HepG2 (cell line): Measurements from ENCODE around the gene DNAJC13. TPM values are rescaled to one million over a fixed set of nuclear protein-coding genes. Genes with fewer than 3 reads are reported as not detected.
A peak's percentile ranks its signal among the peaks of the same experiment; 100 is the strongest.

Experiments used
- ATAC-seq: fragments of 200-7000 bp; cut with Tn5 transposase; 3 replicates; pipeline ENCODE4 v1.9.1; 2020; ENCODE audit warnings: mild to moderate bottlenecking, moderate library complexity
- BruUV-seq: library from RNA; stranded (reverse); fragments of 400-500 nt; replicated peaks from 2 replicates; lab custom pipeline; 2021; lab: Mats Ljungman, UMichigan
- CTCF ChIA-PET: fragments of 300-600 bp; formaldehyde crosslinking; extraction: SDS; loops from one replicate; lab custom pipeline; 2021; ENCODE audit warnings: low total read pairs, inconsistent platforms, low intra/inter-chr PET ratio; lab: Yijun Ruan, JAX
- POLR2A ChIA-PET: fragments of 350-600 bp; sonication (Branson Sonifier 250); formaldehyde crosslinking; loops from one replicate; lab custom pipeline; 2020; ENCODE audit warnings: antibody characterized with exemption, inconsistent platforms; lab: Yijun Ruan, JAX
- DNase-seq: peaks from one replicate; pipeline ENCODE4 v3.0.0-alpha.2; 2015; ENCODE audit warnings: low spot score
- FAIRE-seq: peaks from 3 replicates; lab custom pipeline; 2011; peaks lifted over from hg19 to GRCh38; lab: Jason Lieb, UNC
- H2AFZ ChIP-seq: one replicate; pipeline ENCODE4 v1.6.1; 2011; ENCODE audit warnings: low read length, inconsistent platforms
- H3K27ac ChIP-seq: fragments of 300-600 bp; 3 replicates; pipeline ENCODE4 v1.8.0; 2011; ENCODE audit warnings: mixed run types, mild to moderate bottlenecking, mixed read lengths, low read length, inconsistent platforms; ENCODE audit not compliant: insufficient read depth; ENCODE audit errors: extremely low read length
- H3K27me3 ChIP-seq, 2 experiments: fragments of 200-600 bp in 1 of 2; 2 replicates in 1 of 2; 3 replicates in 1 of 2; pipeline versions ENCODE4 v1.6.0 to v1.8.0; 2011; ENCODE audit warnings: low read length in 2 of 2, mild to moderate bottlenecking in 2 of 2, moderate library complexity in 2 of 2, inconsistent platforms in 1 of 2; ENCODE audit not compliant: insufficient read depth in 2 of 2, control insufficient read depth in 1 of 2
- H3K36me3 ChIP-seq, 2 experiments: fragments of 200-600 bp in 1 of 2; replicated peaks in 1 of 2; 2 replicates in 1 of 2; 3 replicates in 1 of 2; pipeline versions ENCODE4 v1.5.1 to v1.8.0; 2011; ENCODE audit warnings: low read length in 2 of 2, inconsistent platforms in 1 of 2; ENCODE audit not compliant: insufficient read depth in 2 of 2, control insufficient read depth in 1 of 2
- H3K4me1 ChIP-seq: 2 replicates; pipeline ENCODE4 v1.5.1; 2012; ENCODE audit warnings: low read length, inconsistent platforms; ENCODE audit not compliant: insufficient read depth
- H3K4me2 ChIP-seq: 2 replicates; pipeline ENCODE4 v1.6.0; 2011; ENCODE audit warnings: low read depth, low read length, inconsistent platforms
- H3K4me3 ChIP-seq, 3 experiments: fragments of 200-600 bp in 1 of 3; sonication (generic), shearing (Covaris generic) in 1 of 3; replicated peaks in 1 of 3; 2 replicates each; pipeline ENCODE4 v1.5.1; 2011 to 2016; ENCODE audit warnings: low read length in 3 of 3, inconsistent platforms in 2 of 3, low read depth in 2 of 3, mild to moderate bottlenecking in 2 of 3, control low read depth in 1 of 3, mixed read lengths in 1 of 3; ENCODE audit not compliant: insufficient read depth in 1 of 3
- H3K79me2 ChIP-seq: one replicate; pipeline ENCODE4 v1.6.1; 2011; ENCODE audit warnings: low read length, inconsistent platforms; ENCODE audit not compliant: insufficient read depth
- H3K9ac ChIP-seq: 2 replicates; pipeline ENCODE4 v1.6.0; 2011; ENCODE audit warnings: mild to moderate bottlenecking, low read depth, low read length, inconsistent platforms; ENCODE audit not compliant: insufficient read depth
- H3K9me3 ChIP-seq: 2 replicates; pipeline ENCODE4 v1.5.1; 2012; ENCODE audit warnings: mild to moderate bottlenecking, low read length
- H4K20me1 ChIP-seq: 2 replicates; pipeline ENCODE4 v1.6.0; 2011; ENCODE audit warnings: inconsistent platforms, mild to moderate bottlenecking, low read length, moderate library complexity; ENCODE audit not compliant: insufficient read depth
- ATF7 ChIP-seq, 2 experiments: fragments of 450-650 bp in 1 of 2; sonication (generic) in 1 of 2; formaldehyde crosslinking in 1 of 2; IDR thresholded peaks; 2 replicates each; pipeline versions ENCODE4 v1.4.0 to v1.6.1; 2016 to 2020; ENCODE audit warnings: antibody characterized with exemption in 1 of 2, mild to moderate bottlenecking in 1 of 2, missing genetic modification reagents in 1 of 2
- CREM ChIP-seq, 2 experiments: sonication (generic) in 1 of 2; formaldehyde crosslinking in 1 of 2; IDR thresholded peaks; 2 replicates each; pipeline versions ENCODE4 v1.4.0 to v1.6.1; 2016 to 2020; ENCODE audit warnings: antibody characterized with exemption in 1 of 2, mild to moderate bottlenecking in 1 of 2, missing genetic modification reagents in 1 of 2
- DMAP1 ChIP-seq: IDR thresholded peaks from 2 replicates; pipeline ENCODE4 v1.6.1; 2016
- EED ChIP-seq: sonication (generic); formaldehyde crosslinking; IDR thresholded peaks from 2 replicates; pipeline ENCODE4 v1.5.0; 2020; ENCODE audit warnings: mild to moderate bottlenecking, missing genetic modification reagents
- GATA4 ChIP-seq: sonication (generic); IDR thresholded peaks from 2 replicates; pipeline ENCODE4 v1.6.1; 2016; ENCODE audit warnings: antibody characterized with exemption, low read depth, borderline replicate concordance
- KMT2B ChIP-seq: IDR thresholded peaks from 2 replicates; pipeline ENCODE4 v1.6.1; 2016; ENCODE audit warnings: missing genetic modification reagents, missing compliant biosample characterization
- RAD21 ChIP-seq: fragments of 450-650 bp; formaldehyde crosslinking; IDR thresholded peaks from 2 replicates; pipeline ENCODE4 v1.5.0; 2020; ENCODE audit warnings: mild to moderate bottlenecking
- STAT5B ChIP-seq: sonication (generic); formaldehyde crosslinking; IDR thresholded peaks from 2 replicates; pipeline ENCODE4 v1.4.0; 2020; ENCODE audit warnings: missing genetic modification reagents
- YY1 ChIP-seq: IDR thresholded peaks from 2 replicates; pipeline ENCODE4 v1.6.1; 2011; ENCODE audit warnings: low read length, low read depth, moderate library complexity, mild to moderate bottlenecking; ENCODE audit not compliant: insufficient read depth, insufficient replicate concordance
- ZNF383 ChIP-seq: sonication (generic); formaldehyde crosslinking; IDR thresholded peaks from 2 replicates; pipeline ENCODE4 v1.4.0; 2020; ENCODE audit warnings: missing genetic modification reagents, mild to moderate bottlenecking, borderline replicate concordance
- ZNF792 ChIP-seq: IDR thresholded peaks from 2 replicates; pipeline ENCODE4 v1.6.1; 2016
- WGBS: methylation state at CpG from one replicate; pipeline ENCODE4 v1.1.6; 2017; ENCODE audit warnings: low lambda C conversion rate; 5-methylcytosine and 5-hydroxymethylcytosine counted together
- in situ Hi-C: cut with HindIII; loops from 2 replicates; pipeline ENCODE4 v1.10.0; 2017; ENCODE audit warnings: low pct_unique_long_range_greater_than_20kb; ENCODE audit not compliant: extremely low pct_ligation_motif_present
- intact Hi-C: fragments of 100-400 bp; cut with micrococcal nuclease; formaldehyde crosslinking; loops from one replicate; pipeline ENCODE4 v1.10.0; 2022; ENCODE audit not compliant: unreplicated experiment
- polyA plus RNA-seq, 8 experiments: library from polyadenylated mRNA; depleted of rRNA in 3 of 8; stranded (reverse) in 7 of 8; unstranded in 1 of 8; fragments of >200 nt; fragmentation: Illumina TruSeq in 4 of 8; extraction: Trizol in 4 of 8; gene quantifications; 2 replicates each; pipeline versions ENCODE4 v1.2.1 to v1.2.3, GENCODE V29; 2011 to 2016; ENCODE audit warnings: low read depth in 4 of 8, missing spikeins in 1 of 8, mixed read lengths in 1 of 8; ENCODE audit not compliant: insufficient read depth in 1 of 8
- total RNA-seq, 5 experiments: library from RNA; depleted of rRNA; stranded (reverse); fragments of >200 nt; fragmentation: Illumina TruSeq; extraction: Trizol; gene quantifications; 2 replicates each; pipeline ENCODE4 v1.2.3, GENCODE V29; 2016; ENCODE audit warnings: low read depth in 1 of 5
- TF ChIP-seq, protein P1 (sequence below): sonication (generic); formaldehyde crosslinking; IDR thresholded peaks from 2 replicates; pipeline ENCODE4 v1.4.0; 2020; ENCODE audit warnings: missing genetic modification reagents, low read depth, mild to moderate bottlenecking, borderline replicate concordance
- TF ChIP-seq, protein P2 (sequence below): sonication (generic); formaldehyde crosslinking; IDR thresholded peaks from 2 replicates; pipeline ENCODE4 v1.5.0; 2020; ENCODE audit warnings: mild to moderate bottlenecking, missing genetic modification reagents, moderate library complexity
- TF ChIP-seq, protein P3 (sequence below): sonication (generic); formaldehyde crosslinking; IDR thresholded peaks from 2 replicates; pipeline ENCODE4 v1.5.0; 2020; ENCODE audit warnings: missing genetic modification reagents
- TF ChIP-seq, protein P4 (sequence below): sonication (generic); formaldehyde crosslinking; IDR thresholded peaks from 2 replicates; pipeline ENCODE4 v1.5.1; 2020; ENCODE audit warnings: missing genetic modification reagents, mild to moderate bottlenecking, borderline replicate concordance

DNAJC13 gene
- total and polyA plus RNA-seq, 2 of the 13 experiments (the other 11 are each of a cell fraction or from before 2014, with no cell fraction given): 9.1 to 26.2 TPM

DNA sequence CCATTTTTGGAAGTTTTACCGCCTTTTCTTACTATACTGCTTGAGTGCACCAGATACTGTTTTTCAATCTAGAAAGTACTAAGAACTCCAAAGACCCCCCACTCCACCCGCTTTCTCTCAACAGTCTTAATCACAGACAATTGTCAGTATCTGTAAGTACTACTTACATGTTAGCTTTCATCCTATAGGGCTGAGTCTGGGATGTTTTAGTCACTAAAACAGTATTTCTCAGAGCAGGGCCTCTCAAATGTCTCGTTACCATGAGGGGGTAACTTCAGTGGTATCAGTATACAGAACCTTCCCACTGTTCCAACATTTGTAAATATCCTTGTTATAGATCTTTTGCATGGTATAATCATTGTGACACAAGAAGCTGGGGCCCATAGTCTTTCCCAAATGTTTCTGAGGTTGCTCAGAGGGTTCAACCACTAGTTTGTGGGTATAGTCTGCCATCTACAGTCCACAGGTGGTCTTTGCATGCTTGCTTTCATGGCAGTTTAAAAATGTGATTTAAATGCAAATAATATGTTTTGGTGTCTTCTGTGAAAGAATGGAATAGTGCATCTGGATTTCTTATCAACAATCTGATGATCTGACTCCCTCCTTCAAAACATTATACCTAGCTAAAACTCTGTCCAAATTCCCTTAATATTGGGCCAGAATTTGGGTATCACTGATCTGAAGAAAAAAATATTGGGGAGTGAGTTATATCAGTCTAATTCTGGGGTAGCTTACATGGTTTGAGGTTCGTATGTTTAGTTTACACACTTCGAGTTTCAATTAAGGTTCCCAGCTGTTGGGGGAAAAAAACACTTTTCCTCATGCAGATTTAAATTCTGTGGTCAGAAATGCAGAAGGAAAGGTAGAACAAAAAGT is 18.0 kb upstream of the DNAJC13 start:
- CTCF ChIA-PET: interaction anchor here (0.7 to 2.8 kb wide), 5 partner anchors 45 to 604 kb away, joined by 3 to 69 read pairs (median 5); no protein-coding TSS in a partner anchor
- peaks cover 0 to 9% of the 10 kb centered on the region in 2 experiments; a peak in 2 of 5 replicates for H3K27me3 ChIP-seq
- intact Hi-C loops (loop anchor here (1.0 to 5.0 kb wide), 4 partner anchors 47 to 362 kb away; partner anchors contain the start of gene CPNE4), in situ Hi-C loops (loop anchor here (5.0 kb wide), 2 partner anchors 47 to 142 kb away; no protein-coding TSS in a partner anchor)
- ATAC-seq: peak; percentile 68
- no peak overlapping the region for H3K27ac ChIP-seq
- FAIRE-seq: peak; percentile 34
- H3K79me2 ChIP-seq: no peaks in the 10 kb centered on the region
- H3K36me3 ChIP-seq: no peaks in the 10 kb centered on the region
- H2AFZ ChIP-seq: no peak overlapping the region
- no TSS peak for BruUV-seq
- no peaks in the 10 kb centered on the region for H4K20me1 ChIP-seq
- 21% methylated on average over 5 of the region's 5 CpGs for WGBS
- no peak overlapping the region for H3K9ac ChIP-seq
- no peak overlapping the region for H3K4me3 ChIP-seq
- DNase-seq: peak; percentile 23
- H3K4me1 ChIP-seq: no peaks in the 10 kb centered on the region
- POLR2A ChIA-PET: no interaction called here
- H3K9me3 ChIP-seq: no peaks in the 10 kb centered on the region
- H3K4me2 ChIP-seq: no peak overlapping the region
- no peak for TF ChIP-seq GATA4
- TF ChIP-seq, protein P1, sequence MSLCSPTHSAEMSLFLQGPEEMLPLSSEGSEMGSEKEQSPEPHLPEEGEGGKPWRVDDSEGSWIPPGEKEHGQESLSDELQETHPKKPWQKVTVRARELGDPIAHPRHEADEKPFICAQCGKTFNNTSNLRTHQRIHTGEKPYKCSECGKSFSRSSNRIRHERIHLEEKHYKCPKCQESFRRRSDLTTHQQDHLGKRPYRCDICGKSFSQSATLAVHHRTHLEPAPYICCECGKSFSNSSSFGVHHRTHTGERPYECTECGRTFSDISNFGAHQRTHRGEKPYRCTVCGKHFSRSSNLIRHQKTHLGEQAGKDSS (CRISPR knock-in tag): no peak
- no peak for TF ChIP-seq STAT5B
- no peak for TF ChIP-seq EED (CRISPR knock-in tag)
- TF ChIP-seq ATF7 (IDR thresholded peaks at IDR 0.05): no peak
- no peak for TF ChIP-seq ATF7 (CRISPR knock-in tag; IDR thresholded peaks at IDR 0.05)
- TF ChIP-seq, protein P2, sequence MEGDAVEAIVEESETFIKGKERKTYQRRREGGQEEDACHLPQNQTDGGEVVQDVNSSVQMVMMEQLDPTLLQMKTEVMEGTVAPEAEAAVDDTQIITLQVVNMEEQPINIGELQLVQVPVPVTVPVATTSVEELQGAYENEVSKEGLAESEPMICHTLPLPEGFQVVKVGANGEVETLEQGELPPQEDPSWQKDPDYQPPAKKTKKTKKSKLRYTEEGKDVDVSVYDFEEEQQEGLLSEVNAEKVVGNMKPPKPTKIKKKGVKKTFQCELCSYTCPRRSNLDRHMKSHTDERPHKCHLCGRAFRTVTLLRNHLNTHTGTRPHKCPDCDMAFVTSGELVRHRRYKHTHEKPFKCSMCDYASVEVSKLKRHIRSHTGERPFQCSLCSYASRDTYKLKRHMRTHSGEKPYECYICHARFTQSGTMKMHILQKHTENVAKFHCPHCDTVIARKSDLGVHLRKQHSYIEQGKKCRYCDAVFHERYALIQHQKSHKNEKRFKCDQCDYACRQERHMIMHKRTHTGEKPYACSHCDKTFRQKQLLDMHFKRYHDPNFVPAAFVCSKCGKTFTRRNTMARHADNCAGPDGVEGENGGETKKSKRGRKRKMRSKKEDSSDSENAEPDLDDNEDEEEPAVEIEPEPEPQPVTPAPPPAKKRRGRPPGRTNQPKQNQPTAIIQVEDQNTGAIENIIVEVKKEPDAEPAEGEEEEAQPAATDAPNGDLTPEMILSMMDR (CRISPR knock-in tag): peak; percentile 79
- no peak for TF ChIP-seq ZNF792 (CRISPR knock-in tag)
- TF ChIP-seq CREM (IDR thresholded peaks at IDR 0.05): no peak
- TF ChIP-seq CREM (CRISPR knock-in tag; IDR thresholded peaks at IDR 0.05): no peak
- TF ChIP-seq DMAP1 (CRISPR knock-in tag): no peak
- no peak for TF ChIP-seq KMT2B
- TF ChIP-seq YY1: no peak
- TF ChIP-seq RAD21 (CRISPR knock-in tag): peak; percentile 69
- TF ChIP-seq ZNF383 (CRISPR knock-in tag): no peak
- TF ChIP-seq, protein P3, sequence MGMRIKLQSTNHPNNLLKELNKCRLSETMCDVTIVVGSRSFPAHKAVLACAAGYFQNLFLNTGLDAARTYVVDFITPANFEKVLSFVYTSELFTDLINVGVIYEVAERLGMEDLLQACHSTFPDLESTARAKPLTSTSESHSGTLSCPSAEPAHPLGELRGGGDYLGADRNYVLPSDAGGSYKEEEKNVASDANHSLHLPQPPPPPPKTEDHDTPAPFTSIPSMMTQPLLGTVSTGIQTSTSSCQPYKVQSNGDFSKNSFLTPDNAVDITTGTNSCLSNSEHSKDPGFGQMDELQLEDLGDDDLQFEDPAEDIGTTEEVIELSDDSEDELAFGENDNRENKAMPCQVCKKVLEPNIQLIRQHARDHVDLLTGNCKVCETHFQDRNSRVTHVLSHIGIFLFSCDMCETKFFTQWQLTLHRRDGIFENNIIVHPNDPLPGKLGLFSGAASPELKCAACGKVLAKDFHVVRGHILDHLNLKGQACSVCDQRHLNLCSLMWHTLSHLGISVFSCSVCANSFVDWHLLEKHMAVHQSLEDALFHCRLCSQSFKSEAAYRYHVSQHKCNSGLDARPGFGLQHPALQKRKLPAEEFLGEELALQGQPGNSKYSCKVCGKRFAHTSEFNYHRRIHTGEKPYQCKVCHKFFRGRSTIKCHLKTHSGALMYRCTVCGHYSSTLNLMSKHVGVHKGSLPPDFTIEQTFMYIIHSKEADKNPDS: no peak
- TF ChIP-seq, protein P4, sequence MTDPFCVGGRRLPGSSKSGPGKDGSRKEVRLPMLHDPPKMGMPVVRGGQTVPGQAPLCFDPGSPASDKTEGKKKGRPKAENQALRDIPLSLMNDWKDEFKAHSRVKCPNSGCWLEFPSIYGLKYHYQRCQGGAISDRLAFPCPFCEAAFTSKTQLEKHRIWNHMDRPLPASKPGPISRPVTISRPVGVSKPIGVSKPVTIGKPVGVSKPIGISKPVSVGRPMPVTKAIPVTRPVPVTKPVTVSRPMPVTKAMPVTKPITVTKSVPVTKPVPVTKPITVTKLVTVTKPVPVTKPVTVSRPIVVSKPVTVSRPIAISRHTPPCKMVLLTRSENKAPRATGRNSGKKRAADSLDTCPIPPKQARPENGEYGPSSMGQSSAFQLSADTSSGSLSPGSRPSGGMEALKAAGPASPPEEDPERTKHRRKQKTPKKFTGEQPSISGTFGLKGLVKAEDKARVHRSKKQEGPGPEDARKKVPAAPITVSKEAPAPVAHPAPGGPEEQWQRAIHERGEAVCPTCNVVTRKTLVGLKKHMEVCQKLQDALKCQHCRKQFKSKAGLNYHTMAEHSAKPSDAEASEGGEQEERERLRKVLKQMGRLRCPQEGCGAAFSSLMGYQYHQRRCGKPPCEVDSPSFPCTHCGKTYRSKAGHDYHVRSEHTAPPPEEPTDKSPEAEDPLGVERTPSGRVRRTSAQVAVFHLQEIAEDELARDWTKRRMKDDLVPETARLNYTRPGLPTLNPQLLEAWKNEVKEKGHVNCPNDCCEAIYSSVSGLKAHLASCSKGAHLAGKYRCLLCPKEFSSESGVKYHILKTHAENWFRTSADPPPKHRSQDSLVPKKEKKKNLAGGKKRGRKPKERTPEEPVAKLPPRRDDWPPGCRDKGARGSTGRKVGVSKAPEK (CRISPR knock-in tag): no peak
